Fibroblast of mammary gland (primary cell): ENCODE results near the gene KCNT1.

Source experiments
- DNase-seq: peaks from one replicate; pipeline ENCODE4 v3.0.0-alpha.2; 2010; ENCODE audit warnings: low read depth
- H3K4me3 ChIP-seq: 2 replicates; pipeline ENCODE4 v1.5.1; 2011; ENCODE audit warnings: low read depth, mild to moderate bottlenecking, low read length, moderate library complexity; ENCODE audit not compliant: control insufficient read depth
- TF ChIP-seq, protein P1 (sequence below): conservative IDR thresholded peaks from 2 replicates; pipeline ENCODE4 v1.5.1; 2011; ENCODE audit warnings: low read depth, low read length, inconsistent platforms; ENCODE audit not compliant: control insufficient read depth, insufficient read depth

The KCNT1 gene

DNA sequence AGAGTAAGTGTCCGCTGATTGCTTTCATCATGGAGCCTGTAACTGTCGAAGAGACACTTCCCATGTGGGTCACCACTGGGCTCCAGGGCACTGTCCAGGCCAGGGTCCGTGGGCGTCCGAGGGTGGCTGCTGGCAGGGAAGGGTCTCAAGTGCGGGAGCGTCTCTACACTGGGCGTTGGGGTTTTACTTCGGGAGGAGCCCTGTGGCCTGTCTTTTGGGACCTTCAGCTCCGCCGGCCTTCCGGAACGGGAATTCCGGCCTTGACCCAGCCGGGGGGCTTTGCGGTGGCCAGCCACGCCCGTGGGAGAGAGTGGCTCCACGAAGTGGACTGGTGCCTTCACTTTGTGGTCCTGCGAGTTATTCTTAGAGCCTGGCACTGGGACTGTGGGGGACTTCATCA is 119.1 kb downstream of the KCNT1 start:
- DNase-seq: no peak
- H3K4me3 ChIP-seq: no peak overlapping the region
- TF ChIP-seq, protein P1, sequence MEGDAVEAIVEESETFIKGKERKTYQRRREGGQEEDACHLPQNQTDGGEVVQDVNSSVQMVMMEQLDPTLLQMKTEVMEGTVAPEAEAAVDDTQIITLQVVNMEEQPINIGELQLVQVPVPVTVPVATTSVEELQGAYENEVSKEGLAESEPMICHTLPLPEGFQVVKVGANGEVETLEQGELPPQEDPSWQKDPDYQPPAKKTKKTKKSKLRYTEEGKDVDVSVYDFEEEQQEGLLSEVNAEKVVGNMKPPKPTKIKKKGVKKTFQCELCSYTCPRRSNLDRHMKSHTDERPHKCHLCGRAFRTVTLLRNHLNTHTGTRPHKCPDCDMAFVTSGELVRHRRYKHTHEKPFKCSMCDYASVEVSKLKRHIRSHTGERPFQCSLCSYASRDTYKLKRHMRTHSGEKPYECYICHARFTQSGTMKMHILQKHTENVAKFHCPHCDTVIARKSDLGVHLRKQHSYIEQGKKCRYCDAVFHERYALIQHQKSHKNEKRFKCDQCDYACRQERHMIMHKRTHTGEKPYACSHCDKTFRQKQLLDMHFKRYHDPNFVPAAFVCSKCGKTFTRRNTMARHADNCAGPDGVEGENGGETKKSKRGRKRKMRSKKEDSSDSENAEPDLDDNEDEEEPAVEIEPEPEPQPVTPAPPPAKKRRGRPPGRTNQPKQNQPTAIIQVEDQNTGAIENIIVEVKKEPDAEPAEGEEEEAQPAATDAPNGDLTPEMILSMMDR: no peak

DNA sequence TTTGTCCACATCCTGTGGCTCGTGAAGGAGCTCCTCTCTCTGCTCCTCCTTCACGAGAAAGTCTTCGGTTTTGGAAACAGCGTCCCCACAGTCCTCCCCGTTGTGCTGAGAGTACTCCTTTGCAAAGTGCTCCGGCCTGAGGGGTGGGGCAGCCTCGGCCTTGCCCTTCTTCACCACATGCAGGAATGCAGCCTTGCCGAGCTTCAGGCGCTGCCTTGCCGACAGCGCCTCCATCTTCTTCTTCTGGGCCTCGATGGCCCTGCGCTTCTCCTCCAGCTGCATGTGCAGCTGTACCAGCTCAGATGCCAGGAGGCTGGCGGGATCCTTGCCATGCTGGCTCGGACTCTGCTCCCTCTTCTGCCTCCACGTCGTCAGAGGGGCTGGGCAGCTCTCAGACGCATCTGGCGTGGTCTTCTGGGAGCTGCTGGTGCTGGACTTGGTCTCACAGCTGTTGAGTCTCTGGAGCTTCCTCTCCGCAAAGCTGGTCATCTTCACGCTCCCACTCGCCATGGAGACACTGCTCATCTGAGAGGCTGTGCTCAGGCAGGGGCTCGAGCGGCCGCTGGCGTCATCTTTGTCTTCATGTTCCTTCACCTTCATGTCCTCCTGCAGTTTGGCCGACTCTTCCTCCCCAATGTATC is 119.9 kb downstream of the KCNT1 start:
- H3K4me3 ChIP-seq: no peak overlapping the region
- no peak for DNase-seq
- TF ChIP-seq, protein P1: no peak

DNA sequence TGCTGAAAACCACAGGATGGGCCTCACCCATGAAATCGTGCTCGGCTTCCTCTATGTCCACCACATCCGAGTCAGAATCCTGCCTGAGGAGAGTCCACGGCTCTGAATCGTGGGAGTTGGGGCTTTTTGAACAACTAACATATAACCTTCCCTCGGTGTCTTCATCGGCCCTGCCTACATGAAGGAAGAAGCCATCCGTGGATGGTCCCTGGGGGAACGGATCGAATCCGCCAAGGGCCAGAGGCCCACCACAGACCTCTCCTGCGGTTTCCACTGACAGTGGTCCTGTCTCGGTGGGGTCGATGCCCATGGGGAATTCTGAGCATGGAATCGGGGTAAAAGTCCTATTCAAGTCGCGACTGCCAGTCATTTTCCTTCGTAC is 120.4 kb downstream of the KCNT1 start:
- TF ChIP-seq, protein P1: no peak
- no peak for DNase-seq
- H3K4me3 ChIP-seq: no peak overlapping the region

DNA sequence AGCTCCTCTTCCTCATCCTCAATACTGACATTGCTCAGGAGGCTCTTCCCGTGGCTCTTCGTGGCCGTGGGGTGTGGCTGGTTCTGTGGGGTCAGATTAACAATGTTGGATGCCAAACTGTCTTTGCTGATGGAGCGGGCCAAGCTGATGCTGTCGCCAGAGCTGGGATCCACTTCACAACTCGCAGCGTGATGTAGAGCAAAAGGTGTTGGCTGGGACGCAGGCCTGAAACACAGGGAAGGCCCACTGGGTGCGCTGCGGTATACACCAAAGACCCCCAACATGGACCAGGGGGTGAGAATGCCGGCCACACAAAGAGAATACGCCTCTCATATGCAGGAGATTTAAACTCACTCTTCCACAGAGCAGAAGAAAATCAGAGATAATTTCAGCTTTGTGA is 121.1 kb downstream of the KCNT1 start:
- TF ChIP-seq, protein P1: no peak
- DNase-seq: no peak
- no peak overlapping the region for H3K4me3 ChIP-seq

DNA sequence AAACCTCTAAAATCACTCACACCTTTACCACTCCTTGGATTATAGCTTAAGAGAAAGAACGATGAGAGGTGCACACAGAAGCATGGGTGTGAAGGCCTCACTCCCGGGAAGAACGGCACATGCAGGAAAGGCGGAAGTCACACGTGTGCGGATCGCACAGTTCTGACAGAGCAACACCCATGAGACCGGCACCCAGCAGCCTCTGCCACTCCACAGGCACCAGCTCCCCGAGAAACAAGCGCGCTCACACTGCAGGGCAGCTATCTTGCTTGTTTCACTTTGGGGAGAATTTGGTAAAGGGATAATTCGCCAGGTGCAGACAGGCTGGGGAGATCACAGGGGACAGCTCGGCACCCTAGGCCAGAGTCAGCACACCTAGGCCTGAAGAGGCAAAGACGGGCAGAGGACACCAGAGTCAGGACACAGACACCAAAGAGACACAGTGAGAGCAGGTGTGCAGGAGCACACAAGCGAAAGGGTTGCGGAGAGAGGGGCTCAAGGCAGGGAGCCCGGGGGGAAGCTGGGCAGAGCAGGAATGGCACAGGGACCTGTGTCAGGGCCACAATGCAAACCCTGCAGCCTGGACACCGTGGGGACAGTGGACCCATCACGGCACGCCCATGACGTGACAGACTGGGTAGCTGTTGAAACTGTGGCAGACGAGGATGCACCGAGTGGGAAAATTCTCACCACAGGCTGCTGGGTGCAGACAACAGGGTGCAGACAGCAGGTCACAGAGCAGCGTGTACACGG is 123.6 kb downstream of the KCNT1 start:
- DNase-seq: no peak
- TF ChIP-seq, protein P1: no peak
- no peak overlapping the region for H3K4me3 ChIP-seq

DNA sequence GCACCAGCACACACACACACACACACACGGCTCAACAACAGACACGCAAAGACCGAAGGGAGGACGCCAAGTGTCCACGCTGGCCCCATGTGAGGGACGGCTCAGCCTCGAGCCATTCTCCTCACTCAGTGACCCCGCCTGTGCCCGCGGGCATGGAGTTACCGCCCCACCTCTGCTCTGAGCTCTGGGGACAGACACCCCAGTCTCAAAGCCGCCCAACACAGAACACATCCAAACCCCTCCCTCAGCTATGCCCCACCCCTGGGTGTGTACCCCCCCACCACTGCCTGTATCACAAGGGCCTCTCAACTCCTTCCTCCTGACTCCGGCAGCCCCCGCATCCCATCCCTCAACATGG is 124.2 kb downstream of the KCNT1 start:
- no peak for DNase-seq
- TF ChIP-seq, protein P1: no peak
- H3K4me3 ChIP-seq: no peak overlapping the region
